Left renal cortex interstitium (tissue), 4 donors: ENCODE measurements around the gene RASD2. TPM values are rescaled to one million over a fixed set of nuclear protein-coding genes. Genes with fewer than 3 reads are reported as not detected.

Source experiments
- DNase-seq, 4 donors: peaks; one replicate each; pipeline ENCODE4 v3.0.0-alpha.2; 2013; ENCODE audit warnings: low read depth in 4 of 4, low spot score in 2 of 4, missing footprints in 1 of 4
- polyA plus RNA-seq, 4 donors: library from polyadenylated mRNA; unstranded; fragments of 120-200 nt; gene quantifications; one replicate each; pipeline ENCODE4 v1.2.1, GENCODE V29; 2013; ENCODE audit not compliant: insufficient read length in 4 of 4

RASD2 gene
- polyA plus RNA-seq, 4 donors = 1.5 to 2.9 (median 2.1) TPM

GRCh38 chr22:35517769-35518530 lies 22.7 kb upstream of the RASD2 start:
- DNase-seq = no peak

- no peak for DNase-seq
These were observed 21.8 kb upstream of the RASD2 start for GRCh38 chr22:35518811-35519210.

- no peak for DNase-seq
These were observed 21.2 kb upstream of the RASD2 start for GRCh38 chr22:35519306-35520000.

GRCh38 chr22:35521358-35522224 lies 19.0 kb upstream of the RASD2 start:
- DNase-seq = no peak

- DNase-seq = no peak
These were observed 18.1 kb upstream of the RASD2 start for GRCh38 chr22:35522225-35523149.

- no peak for DNase-seq
These were observed 17.3 kb upstream of the RASD2 start for GRCh38 chr22:35523167-35523947.

DNA sequence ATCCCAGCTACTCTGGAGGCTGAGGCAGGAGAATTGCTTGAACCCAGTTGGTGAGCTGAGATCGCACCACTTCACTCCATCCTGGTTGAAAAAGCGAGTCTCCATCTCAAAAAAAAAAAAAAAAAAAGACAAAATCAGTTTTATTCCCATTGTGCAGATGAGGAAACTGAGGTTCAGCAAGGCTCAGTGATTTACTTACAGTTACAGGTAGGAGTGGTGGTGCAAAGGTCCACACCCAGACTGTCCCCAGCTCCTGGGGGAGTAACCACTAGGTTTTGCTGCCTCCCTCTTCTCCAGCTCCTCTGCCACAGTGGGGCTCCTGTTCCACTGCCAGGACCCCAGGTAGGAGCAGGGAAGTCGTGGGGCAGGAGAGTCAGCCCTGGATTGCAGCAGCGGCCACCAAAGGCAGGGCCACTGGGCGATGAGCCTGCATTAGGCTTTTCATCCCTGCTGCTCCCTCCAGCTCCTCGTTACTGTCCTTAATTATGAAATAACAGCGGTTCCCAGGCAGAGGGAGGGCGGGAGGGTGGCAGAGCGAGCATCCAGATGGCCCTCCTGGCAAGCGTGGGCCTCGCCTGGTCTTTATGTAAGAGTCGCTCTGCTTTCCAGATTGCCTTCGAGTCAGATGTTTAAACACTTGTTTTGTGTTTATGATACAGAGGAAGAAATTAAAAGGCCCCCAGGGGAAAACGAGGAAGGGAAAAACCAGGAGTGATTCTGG lies 15.5 kb upstream of the RASD2 start:
- no peak for DNase-seq

GRCh38 chr22:35525687-35526332 lies 14.8 kb upstream of the RASD2 start:
- DNase-seq = no peak

DNA sequence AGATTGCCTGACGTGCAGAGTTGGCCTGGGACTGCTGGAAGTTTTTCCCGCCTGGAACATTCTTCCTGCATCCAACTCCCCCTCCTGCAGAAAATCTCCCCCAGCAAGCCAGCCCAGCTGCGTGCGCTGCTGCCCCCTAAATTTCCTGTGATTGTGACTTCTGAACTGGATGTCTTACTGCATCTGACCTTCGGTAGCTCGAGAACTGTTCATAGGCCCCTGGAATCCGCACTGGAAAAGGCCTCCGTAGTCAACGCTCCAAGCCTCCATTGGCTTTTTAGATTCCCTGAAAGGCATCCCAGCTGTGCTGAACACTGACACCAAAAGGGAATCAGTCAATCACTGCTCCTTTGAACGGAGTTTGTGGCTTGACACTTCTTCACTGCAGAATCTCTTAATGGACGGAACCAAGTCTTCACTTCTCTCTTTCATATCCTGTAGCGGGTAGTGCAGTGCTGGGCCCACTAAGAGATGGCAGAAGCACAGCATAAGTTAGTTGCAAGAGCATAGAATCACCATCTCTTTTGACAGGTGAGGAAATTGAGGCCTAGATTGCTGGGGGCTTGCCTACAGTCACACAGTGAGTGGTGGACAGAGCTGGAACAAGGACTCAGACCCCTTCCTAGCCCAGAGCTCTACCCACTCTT lies 14.2 kb upstream of the RASD2 start:
- DNase-seq = no peak

DNA sequence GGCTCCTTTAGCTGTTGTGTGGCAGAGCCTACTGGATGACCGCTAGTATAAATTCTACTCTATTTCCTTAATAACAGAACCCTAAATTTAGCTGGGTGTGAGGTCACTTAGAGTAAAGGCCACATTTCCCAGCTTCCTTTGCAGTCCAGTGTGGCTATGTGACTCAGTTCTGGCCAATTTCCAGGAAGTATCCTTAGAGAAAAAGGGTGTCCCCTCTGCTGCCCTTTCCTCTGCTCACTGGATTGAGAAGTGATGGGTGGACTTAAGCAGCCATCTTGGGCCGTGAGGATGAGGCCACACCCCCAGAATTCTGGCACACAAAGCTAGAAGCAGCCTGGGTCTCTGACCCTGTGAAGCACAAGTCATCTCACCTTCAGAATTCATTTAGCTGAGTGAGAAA lies 11.7 kb upstream of the RASD2 start:
- DNase-seq = no peak

DNA sequence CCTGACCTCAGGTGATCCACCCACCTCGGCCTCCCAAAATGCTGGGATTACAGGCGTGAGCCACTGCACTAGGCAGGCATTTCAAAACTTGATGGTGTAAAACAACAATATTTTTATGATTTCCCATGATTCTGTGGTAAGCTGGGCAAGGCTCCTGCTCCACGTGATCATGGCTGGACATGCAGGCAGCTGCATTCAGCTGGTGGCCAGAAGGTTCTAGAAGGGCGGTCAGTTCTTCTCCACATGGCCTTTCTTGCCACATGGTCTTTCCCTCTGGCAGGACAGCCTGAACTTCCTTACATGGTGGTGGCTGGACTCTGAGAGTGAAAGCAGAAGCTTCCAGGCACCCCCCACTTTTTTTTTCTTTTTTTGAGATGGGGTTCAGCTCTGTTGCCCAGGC lies 9.9 kb upstream of the RASD2 start:
- DNase-seq = no peak

- DNase-seq = no peak
These were observed 9.4 kb upstream of the RASD2 start for GRCh38 chr22:35531202-35531601.

DNA sequence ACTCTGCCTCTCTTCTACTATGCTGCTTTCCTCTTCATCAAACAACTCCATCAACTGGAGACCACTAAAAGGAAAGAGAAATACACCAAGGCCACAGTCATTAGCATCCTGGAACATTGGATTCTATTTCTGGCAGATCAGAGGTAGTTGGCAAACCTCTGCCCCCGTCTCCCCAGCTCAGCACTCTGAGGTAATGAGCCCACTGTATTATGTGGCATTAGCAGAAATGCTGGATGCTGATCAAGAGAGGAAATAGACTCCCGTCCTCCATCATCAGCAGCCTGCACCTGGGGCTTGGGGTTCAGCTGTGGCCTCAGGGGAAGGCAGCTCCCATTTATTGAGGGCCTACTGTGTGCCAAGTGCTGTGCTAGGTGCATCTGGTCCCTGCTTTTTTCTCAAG lies 9.0 kb upstream of the RASD2 start:
- DNase-seq = no peak

GRCh38 chr22:35533365-35534029 lies 7.1 kb upstream of the RASD2 start:
- no peak for DNase-seq

GRCh38 chr22:35534091-35534490 lies 6.5 kb upstream of the RASD2 start:
- DNase-seq = no peak

DNA sequence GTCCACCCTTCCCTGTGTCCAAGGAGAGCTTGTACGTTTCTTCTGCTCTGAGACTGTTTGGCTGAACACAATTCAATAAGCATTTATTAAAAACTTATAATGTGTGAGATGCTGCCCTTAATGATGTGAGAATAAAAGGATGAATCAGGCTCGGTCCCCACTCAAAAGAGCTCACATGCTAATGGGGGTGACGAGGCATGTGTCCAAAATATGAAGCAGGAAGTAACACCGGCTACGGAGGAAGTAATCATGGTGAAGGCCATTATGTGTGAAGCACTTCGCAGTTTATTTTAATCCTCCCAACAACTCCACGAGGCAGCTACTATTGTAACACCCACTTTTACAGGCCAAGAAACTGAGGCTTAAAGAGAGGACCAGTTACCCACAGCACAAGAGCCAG lies 3.4 kb upstream of the RASD2 start:
- DNase-seq = no peak

- no peak for DNase-seq
These were observed 1.8 kb upstream of the RASD2 start for GRCh38 chr22:35538801-35539321.
